ENCODE results near the gene TPH2.

Gene TPH2

GRCh38 chr12:71938728-71939385 is at the start of gene TPH2:
TSS of gene TPH2 (plus strand) at chr12:71938845. CDS start at chr12:71938987, 142 bp downstream.
- peak; percentile 42 for DNase-seq (ENCODE audit: low spot score)

DNA sequence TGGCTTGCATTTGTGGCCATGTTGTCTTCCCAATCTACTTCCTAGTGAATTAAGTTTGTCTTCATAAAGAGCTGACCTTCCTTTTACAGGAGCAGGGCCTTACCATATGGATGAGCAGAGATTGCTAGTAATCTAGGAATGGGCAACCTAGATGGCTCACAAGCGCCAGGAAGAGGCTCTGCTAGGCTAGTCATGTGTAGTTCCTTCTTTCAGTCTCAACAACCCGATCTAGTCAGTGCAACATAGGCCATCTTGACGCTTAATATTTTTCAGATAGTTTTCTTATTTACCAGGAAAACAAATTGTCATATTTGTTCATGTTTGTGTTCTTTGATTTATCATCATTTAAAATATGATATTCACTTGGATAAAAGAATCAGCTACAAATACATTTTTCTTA is 48.2 kb upstream of the TPH2 start:
- DNase-seq (ENCODE audit: low spot score): no peak

DNA sequence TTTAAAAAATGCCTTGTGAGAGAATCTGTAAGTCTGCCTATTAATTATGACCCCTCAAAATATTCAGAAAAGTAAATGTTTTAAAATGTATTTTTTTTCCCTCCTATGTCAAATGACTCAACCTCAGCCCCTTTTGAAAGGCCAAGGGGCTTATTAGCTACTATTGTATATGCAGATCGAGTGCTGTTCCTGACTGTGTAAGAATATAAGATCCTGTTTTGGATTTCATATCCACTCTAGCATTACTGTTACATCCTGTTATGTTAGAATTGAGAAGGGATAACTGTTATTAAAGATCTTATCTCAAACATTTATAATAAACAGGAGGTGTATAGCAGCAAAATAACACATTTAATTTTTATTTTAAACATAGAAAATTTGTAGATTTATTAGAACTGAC is 46.6 kb upstream of the TPH2 start:
- DNase-seq (ENCODE audit: low spot score): no peak

GRCh38 chr12:71896205-71896882 is 42.3 kb upstream of the TPH2 start:
- DNase-seq (ENCODE audit: low spot score): no peak

DNA sequence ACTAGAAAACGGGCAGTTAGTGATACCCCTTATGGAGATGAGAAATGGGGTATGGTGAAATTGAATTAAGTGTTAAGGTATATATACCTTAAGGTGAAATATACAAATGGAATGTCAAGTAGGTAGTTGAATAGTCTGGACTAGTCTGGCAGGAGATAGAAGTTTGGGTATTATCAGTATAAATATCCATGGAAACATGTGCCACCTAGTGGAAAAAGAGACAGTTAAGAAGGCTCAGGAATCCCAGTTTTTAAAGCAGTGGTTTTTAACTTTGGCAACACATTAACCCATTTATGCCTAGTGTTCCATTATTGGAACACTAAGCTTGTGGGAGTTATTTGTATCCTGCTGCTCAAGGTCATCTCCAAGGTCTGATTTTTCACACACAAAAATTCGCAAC is 38.6 kb upstream of the TPH2 start:
- DNase-seq (ENCODE audit: low spot score): peak; percentile 46

DNA sequence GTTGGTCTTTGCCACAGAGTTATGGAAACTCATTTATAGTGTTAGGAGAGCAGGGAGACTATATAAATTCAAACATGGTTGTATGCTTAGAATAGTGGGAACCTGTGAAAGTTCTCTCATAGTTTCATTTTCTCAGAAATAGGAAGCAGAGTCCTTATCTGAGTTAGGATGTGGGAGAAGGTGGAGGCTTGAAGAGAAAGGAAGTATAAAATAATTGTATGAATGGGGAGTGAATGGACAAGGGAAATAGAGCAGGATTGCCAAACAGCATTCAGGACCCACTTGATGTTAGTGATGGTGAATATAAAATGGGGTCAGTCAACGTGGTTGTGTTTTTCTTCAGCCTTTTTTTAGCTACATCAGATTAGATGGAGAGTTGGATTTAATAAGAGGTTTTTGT is 34.0 kb upstream of the TPH2 start:
- no peak for DNase-seq (ENCODE audit: low spot score)

DNA sequence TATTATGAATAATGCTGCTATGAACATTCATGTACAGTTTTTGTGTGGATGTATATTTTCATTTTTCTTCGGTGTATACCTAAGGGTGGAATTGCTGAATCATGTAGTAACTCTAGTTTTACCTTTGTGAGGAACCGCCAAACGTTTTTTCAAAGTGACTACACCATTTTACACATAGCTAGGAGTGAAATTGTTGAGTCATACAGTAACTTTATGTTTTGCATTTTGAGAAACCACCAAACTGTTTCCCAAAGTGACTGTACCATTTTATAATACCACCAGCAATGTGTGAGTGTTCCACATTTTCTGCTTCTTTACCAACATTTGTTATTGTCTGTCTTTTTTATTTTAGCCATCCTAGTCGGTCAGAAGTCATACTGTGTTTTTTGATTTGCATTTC is 3.1 kb upstream of the TPH2 start:
- no peak for DNase-seq (ENCODE audit: low spot score)

GRCh38 chr12:71940068-71940467 is 1.4 kb downstream of the TPH2 start:
- DNase-seq (ENCODE audit: low spot score): no peak

- no peak for DNase-seq (ENCODE audit: low spot score)
Observed at GRCh38 chr12:71941174-71941573, 2.5 kb downstream of the TPH2 start.

- no peak for DNase-seq (ENCODE audit: low spot score)
Observed at GRCh38 chr12:71942259-71942658, 3.6 kb downstream of the TPH2 start.

DNA sequence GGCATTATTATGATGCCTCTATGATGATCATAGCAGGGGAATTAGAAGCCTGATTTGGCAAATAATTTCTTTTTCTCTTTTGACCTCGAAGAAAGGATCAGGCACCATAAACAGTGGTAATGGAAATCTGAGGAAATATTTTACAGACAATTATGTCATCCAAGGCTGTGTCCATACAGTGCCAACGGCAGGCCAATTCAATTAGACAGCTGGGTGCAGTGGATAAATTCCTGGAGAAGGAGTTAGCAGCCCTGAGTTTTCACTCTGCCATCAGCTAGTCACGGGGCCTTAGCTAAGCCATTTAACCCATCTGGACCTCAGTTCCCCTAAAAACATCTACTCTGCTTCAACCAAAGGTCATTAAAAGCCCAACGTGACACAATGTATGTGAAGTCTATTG is 4.1 kb downstream of the TPH2 start:
- DNase-seq (ENCODE audit: low spot score): no peak

DNA sequence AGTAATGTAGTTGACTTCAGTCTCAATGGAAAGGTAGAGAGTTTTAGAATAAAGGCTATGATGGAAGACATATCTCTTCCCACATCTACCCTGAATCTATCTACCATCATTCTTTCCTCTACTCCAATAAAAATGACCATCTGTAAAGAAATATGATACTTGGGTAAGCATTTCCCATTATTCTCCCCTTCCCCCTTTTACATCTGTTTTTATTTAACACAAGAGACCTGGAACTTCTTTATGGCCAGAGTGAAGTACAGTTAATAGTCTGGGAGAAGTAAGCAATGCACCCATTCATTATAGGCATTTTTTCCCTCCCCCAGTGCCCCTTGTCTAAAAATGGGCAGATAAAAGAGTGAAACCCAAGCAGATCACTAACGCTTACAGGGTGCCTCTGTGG is 6.5 kb downstream of the TPH2 start:
- DNase-seq (ENCODE audit: low spot score): no peak

DNA sequence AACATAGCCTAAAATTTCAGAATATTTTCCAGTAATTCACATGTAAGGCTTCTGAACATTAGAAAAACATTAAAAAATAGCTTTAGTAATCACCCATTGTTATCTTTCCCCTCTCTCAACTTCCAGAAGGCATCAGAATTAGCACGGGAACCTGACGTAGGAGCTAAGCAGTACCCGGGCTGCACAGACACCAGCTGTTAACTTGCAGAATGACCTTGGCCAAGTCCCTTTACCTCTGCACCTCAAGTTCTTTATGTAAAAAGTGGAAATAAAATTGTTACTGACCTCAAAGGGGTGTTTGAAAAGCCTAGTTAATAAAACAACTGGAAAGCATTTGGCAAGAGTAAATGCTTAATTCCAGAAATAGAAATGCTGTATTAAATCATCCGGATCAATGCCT is 7.2 kb downstream of the TPH2 start:
- DNase-seq (ENCODE audit: low spot score): no peak

- DNase-seq (ENCODE audit: low spot score): peak; percentile 19
Observed at GRCh38 chr12:71947645-71948105, 9.0 kb downstream of the TPH2 start.

DNA sequence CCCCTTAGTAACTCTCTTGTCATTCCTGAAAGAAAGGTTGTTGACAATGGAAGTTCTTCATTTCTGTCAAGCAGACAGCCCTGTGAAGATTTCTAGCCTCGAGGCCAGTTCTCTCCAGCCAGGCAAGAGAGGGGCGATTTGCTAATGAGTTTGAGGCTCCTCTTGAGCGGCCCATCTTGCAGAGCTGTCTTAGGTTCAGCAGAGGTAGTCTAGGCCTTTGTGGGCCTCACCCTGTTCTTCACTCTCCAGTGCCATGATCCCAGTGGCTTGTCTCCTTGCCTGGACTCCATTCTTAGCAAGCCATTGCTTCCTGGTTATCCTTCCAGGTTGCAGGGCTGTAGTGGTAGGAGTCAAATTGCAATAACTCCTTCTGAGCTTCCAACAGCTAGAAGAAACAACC is 9.7 kb downstream of the TPH2 start:
- no peak for DNase-seq (ENCODE audit: low spot score)

DNA sequence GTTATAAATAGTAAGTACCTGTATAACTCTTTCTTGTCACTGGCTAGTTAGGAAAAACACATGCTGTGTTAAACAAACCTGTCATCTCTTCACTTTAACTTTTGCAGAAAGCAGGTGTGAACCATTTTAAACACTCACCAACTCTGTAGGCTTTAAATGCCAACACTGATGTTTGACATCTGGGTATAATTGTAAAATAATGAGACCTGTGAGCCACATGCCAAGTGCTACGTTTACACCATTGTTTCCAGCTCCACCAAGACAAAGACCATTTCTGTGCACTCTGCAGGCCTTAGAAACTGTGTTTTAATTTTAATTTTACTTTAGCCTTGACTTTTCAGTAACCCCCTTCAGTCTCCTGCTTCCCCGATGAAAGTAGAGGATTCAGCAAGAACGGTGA is 11.0 kb downstream of the TPH2 start:
- DNase-seq (ENCODE audit: low spot score): no peak

DNA sequence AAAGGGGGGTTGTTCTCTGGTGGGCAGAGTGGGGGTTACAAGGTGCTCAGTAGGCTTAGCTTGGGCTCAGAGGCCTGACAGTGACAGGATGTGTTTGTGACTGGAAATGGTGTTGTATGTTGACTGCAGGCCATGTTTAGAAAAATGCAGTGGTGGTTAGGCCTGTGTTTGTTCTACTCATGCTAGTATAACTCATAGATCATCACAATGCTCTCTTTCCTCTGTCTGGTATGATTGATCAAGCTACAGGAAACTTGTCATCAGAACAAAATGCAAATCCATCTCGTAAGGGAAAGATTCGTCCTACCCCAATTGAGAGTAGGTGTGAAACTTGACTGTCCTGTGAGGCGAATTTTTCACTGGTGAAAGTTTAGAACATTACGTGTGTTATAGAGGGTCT is 11.8 kb downstream of the TPH2 start:
- DNase-seq (ENCODE audit: low spot score): no peak

DNA sequence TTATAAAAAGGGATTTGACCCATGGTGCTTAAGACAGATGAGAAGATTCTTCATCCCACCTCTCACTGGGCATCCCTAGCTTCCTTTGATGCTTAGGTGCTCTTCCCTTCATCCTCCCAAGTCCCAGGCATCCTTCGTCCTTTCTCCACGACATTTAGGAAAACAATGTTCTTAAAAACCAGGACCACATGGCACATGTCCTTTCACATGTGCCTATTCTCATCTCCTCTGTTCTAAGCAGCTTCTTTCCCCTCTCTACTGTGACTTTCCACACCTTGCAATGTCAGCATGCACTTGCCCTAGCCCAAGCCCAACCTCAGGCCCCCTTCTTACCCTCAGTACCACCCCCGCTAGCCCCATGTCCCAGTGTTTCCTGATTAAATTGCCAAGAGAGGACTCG is 12.2 kb downstream of the TPH2 start:
- DNase-seq (ENCODE audit: low spot score): no peak

GRCh38 chr12:71954083-71954778 is 15.6 kb downstream of the TPH2 start:
- no peak for DNase-seq (ENCODE audit: low spot score)

DNA sequence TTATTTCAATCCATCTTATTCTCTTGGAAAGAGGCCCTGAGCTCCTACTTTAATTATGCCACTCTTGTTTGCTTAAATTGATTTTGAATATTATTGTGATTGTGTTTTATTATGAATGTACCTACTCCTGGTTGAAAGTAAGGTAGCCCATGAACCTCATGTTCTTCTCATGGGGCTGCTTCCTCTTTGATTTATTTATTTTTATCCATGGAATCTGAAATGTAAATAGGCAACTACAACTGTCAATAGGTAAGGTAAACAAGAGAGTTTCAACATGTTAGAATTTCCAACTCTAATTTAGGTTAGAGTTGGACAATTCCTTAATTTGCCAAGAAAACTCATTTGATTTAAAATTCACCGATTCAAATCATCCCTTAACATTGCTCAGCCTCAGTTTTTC is 16.2 kb downstream of the TPH2 start:
- no peak for DNase-seq (ENCODE audit: low spot score)

DNA sequence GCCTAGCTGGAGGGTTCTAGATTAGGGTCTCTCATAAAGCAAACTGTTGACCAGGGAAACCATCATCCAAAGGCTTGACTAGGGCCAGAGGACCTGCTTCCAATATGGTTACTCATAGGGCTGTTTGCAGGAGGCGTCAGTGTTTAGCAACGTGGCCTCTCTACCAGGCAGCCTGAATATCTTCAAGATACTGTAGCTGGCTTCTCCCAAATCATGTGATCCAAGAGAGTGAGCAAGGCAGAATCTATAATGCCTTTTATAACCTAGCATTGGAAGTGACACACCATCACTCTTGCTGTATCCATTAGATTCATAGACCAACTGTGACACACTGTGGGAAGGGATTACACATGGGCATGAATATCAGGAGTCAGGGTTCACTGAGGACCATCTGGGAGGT is 17.3 kb downstream of the TPH2 start:
- DNase-seq (ENCODE audit: low spot score): peak; percentile 28

DNA sequence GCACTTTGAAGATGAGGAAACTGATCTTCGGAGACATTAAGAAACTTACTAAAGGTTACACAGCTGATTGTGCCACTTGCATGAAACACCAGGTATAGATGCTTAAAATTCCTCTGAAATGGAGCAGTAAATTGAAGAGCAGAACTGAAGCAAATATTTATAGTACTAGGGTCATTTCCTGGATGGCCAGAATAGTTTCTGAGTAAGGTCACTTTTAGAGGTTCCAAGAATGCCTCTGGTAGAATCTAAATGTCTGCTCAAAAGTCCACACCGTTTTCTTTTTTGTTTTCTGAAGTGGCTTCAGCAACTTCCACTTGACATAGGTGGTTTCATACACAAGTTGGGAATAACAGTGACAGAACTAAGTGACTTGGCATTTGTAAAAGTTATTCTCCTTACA is 19.4 kb downstream of the TPH2 start:
- DNase-seq (ENCODE audit: low spot score): peak; percentile 61

DNA sequence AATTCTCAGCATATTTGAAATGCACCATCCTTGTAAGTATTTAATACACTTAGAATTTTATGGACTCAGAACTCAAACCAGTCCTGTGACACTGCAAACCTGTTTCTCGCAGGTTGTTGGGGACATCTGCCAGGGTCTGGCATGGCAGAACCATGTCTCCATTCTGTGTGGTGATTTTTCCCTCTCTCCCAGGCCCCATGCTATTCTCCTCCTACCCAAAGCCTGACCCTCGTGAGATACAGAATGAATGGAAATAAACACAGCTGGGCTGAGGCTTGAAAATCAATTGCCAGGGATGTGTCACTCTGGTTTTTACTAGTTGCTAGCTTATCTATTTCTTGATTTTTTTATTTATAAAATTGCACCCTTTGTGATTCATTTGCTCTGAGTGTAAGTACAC is 19.8 kb downstream of the TPH2 start:
- DNase-seq (ENCODE audit: low spot score): no peak
